MCF 10A (cell line): ENCODE data around the gene FBXO22. TPM values are rescaled to one million over a fixed set of nuclear protein-coding genes. Genes with fewer than 3 reads are reported as not detected.
"Not testable (repeated sequence)": the region's sequence is repeated elsewhere in the genome, so short reads cannot be mapped to it uniquely, and the experiment has no call there.

ENCODE experiments used
- BruUV-seq: library from RNA; stranded (reverse); fragments of 400-500 nt; replicated peaks from 2 replicates; lab custom pipeline; 2021; lab: Mats Ljungman, UMichigan
- CTCF ChIA-PET: fragments of 300-600 bp; sonication (Branson Sonifier 250); formaldehyde crosslinking; extraction: SDS; loops from one replicate; lab custom pipeline; 2021; ENCODE audit warnings: antibody characterized with exemption, inconsistent platforms; lab: Yijun Ruan, JAX
- POLR2A ChIA-PET: fragments of 300-600, 350-650 bp; sonication (Branson Sonifier 250); formaldehyde crosslinking; extraction: SDS; loops from one replicate; lab custom pipeline; 2020; ENCODE audit warnings: antibody characterized with exemption, inconsistent platforms; lab: Yijun Ruan, JAX
- DNase-seq: peaks from one replicate; pipeline ENCODE4 v3.0.0-alpha.2; 2018; ENCODE audit not compliant: unreplicated experiment
- H3K27ac Mint-ChIP-seq: one replicate; pipeline ENCODE4 v1.8.0; 2022; ENCODE audit warnings: mild to moderate bottlenecking, low read depth, mixed read lengths; ENCODE audit not compliant: unreplicated experiment
- H3K27me3 Mint-ChIP-seq: one replicate; pipeline ENCODE4 v1.8.0; 2022; ENCODE audit warnings: mixed read lengths; ENCODE audit not compliant: insufficient read depth, unreplicated experiment
- H3K36me3 Mint-ChIP-seq: one replicate; pipeline ENCODE4 v1.8.0; 2022; ENCODE audit warnings: mild to moderate bottlenecking, moderate library complexity, mixed read lengths; ENCODE audit not compliant: insufficient read depth, unreplicated experiment
- H3K4me1 Mint-ChIP-seq: one replicate; pipeline ENCODE4 v1.8.0; 2022; ENCODE audit warnings: mixed read lengths; ENCODE audit not compliant: insufficient read depth, unreplicated experiment
- H3K4me3 Mint-ChIP-seq: one replicate; pipeline ENCODE4 v1.8.0; 2022; ENCODE audit warnings: mild to moderate bottlenecking, moderate library complexity, mixed read lengths; ENCODE audit not compliant: unreplicated experiment
- H3K9me3 Mint-ChIP-seq: one replicate; pipeline ENCODE4 v1.8.0; 2022; ENCODE audit warnings: mixed read lengths; ENCODE audit not compliant: unreplicated experiment
- CTCF ChIP-seq: fragments of 200-600 bp; IDR thresholded peaks from one replicate; pipeline ENCODE4 v1.8.0; 2022; ENCODE audit warnings: antibody characterized with exemption, mild to moderate bottlenecking; ENCODE audit not compliant: unreplicated experiment
- intact Hi-C: fragments of 100-400 bp; cut with micrococcal nuclease; formaldehyde crosslinking; loops from 2 replicates; pipeline ENCODE4 v1.14.1; 2022
- total RNA-seq: library from RNA; stranded (reverse); gene quantifications from 2 replicates; pipeline ENCODE4 v1.2.3, GENCODE V29; 2022

The FBXO22 gene
- total RNA-seq, 1 experiment from 2014 or later, result 70.7 TPM

- H3K27me3 Mint-ChIP-seq, result no peaks in the 10 kb centered on the region
- no peaks in the 10 kb centered on the region for H3K9me3 Mint-ChIP-seq
- H3K4me1 Mint-ChIP-seq, result peaks cover 15% of the 10 kb centered on the region
- TF ChIP-seq CTCF, result no peak
- intact Hi-C loops, result no loop called here
- CTCF ChIA-PET, result interaction anchor here (0.6 to 1.4 kb wide), 3 partner anchors 11 to 40 kb away, joined by 4 to 7 read pairs (median 5); no protein-coding TSS in a partner anchor
- no peak overlapping the region for H3K27ac Mint-ChIP-seq
- POLR2A ChIA-PET, result interaction anchor here (0.7 kb wide), 1 partner anchor 18 kb away, joined by 3 read pairs; no protein-coding TSS in a partner anchor
- no peak overlapping the region for H3K4me3 Mint-ChIP-seq
- no peak for DNase-seq
- H3K36me3 Mint-ChIP-seq, result peaks cover 54% of the 10 kb centered on the region
- BruUV-seq, result no TSS peak
These were observed 40.9 kb upstream of the FBXO22 start for GRCh38 chr15:75862796-75863195.

GRCh38 chr15:75864213-75865059 lies 39.2 kb upstream of the FBXO22 start:
- H3K4me3 Mint-ChIP-seq, result no peak overlapping the region
- DNase-seq, result no peak
- intact Hi-C loops, result no loop called here
- no peak for TF ChIP-seq CTCF
- BruUV-seq, result no TSS peak
- H3K9me3 Mint-ChIP-seq, result no peaks in the 10 kb centered on the region
- POLR2A ChIA-PET, result interaction anchor here (0.5 kb wide), 2 partner anchors 15 to 39 kb away, joined by 3 to 5 read pairs; no protein-coding TSS in a partner anchor
- H3K4me1 Mint-ChIP-seq, result peaks cover 11% of the 10 kb centered on the region
- peaks cover 47% of the 10 kb centered on the region for H3K36me3 Mint-ChIP-seq
- H3K27me3 Mint-ChIP-seq, result no peaks in the 10 kb centered on the region
- H3K27ac Mint-ChIP-seq, result no peak overlapping the region
- CTCF ChIA-PET, result interaction anchor here (1.0 to 1.3 kb wide), 2 partner anchors 15 to 180 kb away, joined by 3 to 4 read pairs; no protein-coding TSS in a partner anchor

GRCh38 chr15:75866045-75866444 lies 37.6 kb upstream of the FBXO22 start:
- DNase-seq, H3K9me3 Mint-ChIP-seq, POLR2A ChIA-PET, H3K4me1 Mint-ChIP-seq, H3K4me3 Mint-ChIP-seq, BruUV-seq, intact Hi-C loops, H3K27me3 Mint-ChIP-seq, H3K27ac Mint-ChIP-seq: not testable (repeated sequence)
- H3K36me3 Mint-ChIP-seq, result peaks cover 52% of the 10 kb centered on the region
- CTCF ChIA-PET, result interaction anchor here (0.8 kb wide), 1 partner anchor 25 kb away, joined by 3 read pairs; no protein-coding TSS in a partner anchor

GRCh38 chr15:75866916-75867315 lies 36.8 kb upstream of the FBXO22 start:
- Mint-ChIP-seq H3K27me3 (no peaks in the 10 kb centered on the region), H3K36me3 (peaks cover 51% of the 10 kb centered on the region), H3K27ac (no peak overlapping the region), H3K9me3 (no peaks in the 10 kb centered on the region), H3K4me3 (no peak overlapping the region), H3K4me1 (peaks cover 6% of the 10 kb centered on the region)
- TF ChIP-seq CTCF, result no peak
- no peak for DNase-seq
- ChIA-PET POLR2A (interaction anchor here (0.6 to 0.7 kb wide), 2 partner anchors 11 to 22 kb away, joined by 3 to 4 read pairs; no protein-coding TSS in a partner anchor), CTCF (interaction anchor here (0.6 kb wide), 1 partner anchor 18 kb away, joined by 3 read pairs; no protein-coding TSS in a partner anchor)
- intact Hi-C loops, result no loop called here
- no TSS peak for BruUV-seq
